ENCODE measurements around the gene GRAMD4. TPM values are rescaled to one million over a fixed set of nuclear protein-coding genes. Genes with fewer than 3 reads are reported as not detected.
"Not testable (repeated sequence)": the region's sequence is repeated elsewhere in the genome, so short reads cannot be mapped to it uniquely, and the experiment has no call there.

GRAMD4 gene
- total RNA-seq, 1 experiment from 2014 or later = 19.8 TPM

DNA sequence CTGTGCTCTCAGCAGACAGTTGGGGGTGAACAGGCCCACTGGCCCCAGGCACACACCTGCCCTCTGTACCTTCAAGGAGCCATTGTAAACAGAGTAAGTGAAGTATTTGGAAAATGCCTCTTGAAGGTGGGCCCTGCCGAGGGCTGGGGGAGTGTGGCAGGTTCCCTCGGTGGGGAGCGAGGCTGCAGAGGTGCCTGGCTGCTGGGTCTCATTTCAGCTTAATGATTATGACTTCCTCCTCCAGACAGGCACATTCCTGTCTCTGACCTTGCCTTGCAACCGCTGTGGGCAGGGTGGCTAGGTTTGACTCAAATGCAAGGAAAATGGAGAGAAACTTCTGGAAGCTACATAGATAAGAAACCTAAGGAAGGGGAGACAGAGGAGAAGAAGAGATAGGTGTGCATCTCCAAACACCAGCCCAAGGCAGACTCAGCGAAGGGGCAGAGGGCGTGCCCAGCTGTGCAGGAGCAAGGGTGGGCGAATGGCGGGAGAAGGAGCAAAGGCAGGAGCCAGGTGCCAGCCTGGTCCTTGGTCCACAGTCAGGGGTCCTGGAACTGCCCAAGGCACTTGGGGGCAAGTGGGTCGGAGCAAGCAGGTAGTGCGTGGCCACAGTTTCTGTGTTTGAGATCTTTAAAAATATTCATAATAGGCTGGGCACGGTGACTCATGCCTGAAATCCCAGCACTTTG, 14.0 kb downstream of the GRAMD4 start:
- no peak overlapping the region for H4K5ac ChIP-seq (ENCODE audit: insufficient read length, low read depth, low read length)
- Mint-ChIP-seq H3K4me1 (peaks cover 4 to 16% of the 10 kb centered on the region in 2 experiments), H3K4me3 (no peak overlapping the region), H3K27ac (peak overlapping the region in 2 of 3 experiments; percentile 77 to 89; a peak in 4 of 7 replicates), H3K36me3 (ENCODE audit: insufficient read depth in 1 of 3, low read depth in 3 of 3) (no peaks in the 10 kb centered on the region; a peak in 1 of 7 replicates), H3K9me3 (no peaks in the 10 kb centered on the region), H3K27me3 (ENCODE audit: low read depth) (no peaks in the 10 kb centered on the region)
- H3K14ac ChIP-seq (ENCODE audit: insufficient read depth, low read length) = no peak overlapping the region
- no peak overlapping the region for H2BK120ac ChIP-seq (ENCODE audit: low read depth, low read length, poor library complexity, severe bottlenecking)
- no peak overlapping the region for H2AFZ ChIP-seq (ENCODE audit: low read length)
- no peak overlapping the region for H3K18ac ChIP-seq (ENCODE audit: insufficient read length, low read depth, low read length)
- no peak overlapping the region for H3K4me2 ChIP-seq (ENCODE audit: insufficient read depth, insufficient read length, low read length)
- no peak overlapping the region for H2AK5ac ChIP-seq (ENCODE audit: insufficient read length, low read length)
- no peak overlapping the region for H3T11ph ChIP-seq (ENCODE audit: low read length)
- H3K4me1 ChIP-seq (ENCODE audit: insufficient read depth, low read length) = no peaks in the 10 kb centered on the region
- no peak overlapping the region for H3K4ac ChIP-seq (ENCODE audit: low read depth, low read length)
- no peak overlapping the region for H3K23ac ChIP-seq (ENCODE audit: insufficient read length, low read depth, low read length)
- no CpG with 5 or more reads among the region's 11 CpGs for WGBS (ENCODE audit: extremely low coverage, insufficient read length, low lambda C conversion rate)
- H3K79me2 ChIP-seq (ENCODE audit: insufficient read depth, low read length) = no peaks in the 10 kb centered on the region
- H3K79me1 ChIP-seq (ENCODE audit: insufficient read depth, low read depth, low read length, poor library complexity, severe bottlenecking) = no peaks in the 10 kb centered on the region
- no peaks in the 10 kb centered on the region for H3K23me2 ChIP-seq (ENCODE audit: insufficient read length, low read depth, low read length, poor library complexity, severe bottlenecking)
- H2BK12ac ChIP-seq (ENCODE audit: insufficient read length, low read depth, low read length) = no peak overlapping the region
- no peak overlapping the region for H4K8ac ChIP-seq (replicated peaks; ENCODE audit: insufficient read length, low read depth, low read length)
- H2BK15ac ChIP-seq (ENCODE audit: low read depth, low read length) = no peak overlapping the region
- TF ChIP-seq, protein P1, sequence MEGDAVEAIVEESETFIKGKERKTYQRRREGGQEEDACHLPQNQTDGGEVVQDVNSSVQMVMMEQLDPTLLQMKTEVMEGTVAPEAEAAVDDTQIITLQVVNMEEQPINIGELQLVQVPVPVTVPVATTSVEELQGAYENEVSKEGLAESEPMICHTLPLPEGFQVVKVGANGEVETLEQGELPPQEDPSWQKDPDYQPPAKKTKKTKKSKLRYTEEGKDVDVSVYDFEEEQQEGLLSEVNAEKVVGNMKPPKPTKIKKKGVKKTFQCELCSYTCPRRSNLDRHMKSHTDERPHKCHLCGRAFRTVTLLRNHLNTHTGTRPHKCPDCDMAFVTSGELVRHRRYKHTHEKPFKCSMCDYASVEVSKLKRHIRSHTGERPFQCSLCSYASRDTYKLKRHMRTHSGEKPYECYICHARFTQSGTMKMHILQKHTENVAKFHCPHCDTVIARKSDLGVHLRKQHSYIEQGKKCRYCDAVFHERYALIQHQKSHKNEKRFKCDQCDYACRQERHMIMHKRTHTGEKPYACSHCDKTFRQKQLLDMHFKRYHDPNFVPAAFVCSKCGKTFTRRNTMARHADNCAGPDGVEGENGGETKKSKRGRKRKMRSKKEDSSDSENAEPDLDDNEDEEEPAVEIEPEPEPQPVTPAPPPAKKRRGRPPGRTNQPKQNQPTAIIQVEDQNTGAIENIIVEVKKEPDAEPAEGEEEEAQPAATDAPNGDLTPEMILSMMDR (conservative IDR thresholded peaks at IDR 0.05) = no peak
- H3K9me3 ChIP-seq (ENCODE audit: control insufficient read depth, low read depth, low read length) = no peaks in the 10 kb centered on the region
- H4K91ac ChIP-seq (ENCODE audit: insufficient read length, low read depth, low read length) = no peak overlapping the region
- no peaks in the 10 kb centered on the region for H3K27me3 ChIP-seq (ENCODE audit: insufficient read depth, low read length)
- no peak for DNase-seq
- H2BK20ac ChIP-seq (ENCODE audit: low read depth, low read length, poor library complexity, severe bottlenecking) = no peak overlapping the region
- no peak overlapping the region for H3K27ac ChIP-seq (ENCODE audit: insufficient read length, low read depth, low read length)
- no peak overlapping the region for H3K56ac ChIP-seq (ENCODE audit: insufficient read length, low read depth, low read length)
- H4K20me1 ChIP-seq (ENCODE audit: control insufficient read depth, insufficient read depth, insufficient read length) = no peaks in the 10 kb centered on the region
- no peak overlapping the region for H3K9ac ChIP-seq (ENCODE audit: extremely low read depth, insufficient read length, low read length)
- H2BK5ac ChIP-seq (ENCODE audit: insufficient read length, low read length) = no peak overlapping the region

DNA sequence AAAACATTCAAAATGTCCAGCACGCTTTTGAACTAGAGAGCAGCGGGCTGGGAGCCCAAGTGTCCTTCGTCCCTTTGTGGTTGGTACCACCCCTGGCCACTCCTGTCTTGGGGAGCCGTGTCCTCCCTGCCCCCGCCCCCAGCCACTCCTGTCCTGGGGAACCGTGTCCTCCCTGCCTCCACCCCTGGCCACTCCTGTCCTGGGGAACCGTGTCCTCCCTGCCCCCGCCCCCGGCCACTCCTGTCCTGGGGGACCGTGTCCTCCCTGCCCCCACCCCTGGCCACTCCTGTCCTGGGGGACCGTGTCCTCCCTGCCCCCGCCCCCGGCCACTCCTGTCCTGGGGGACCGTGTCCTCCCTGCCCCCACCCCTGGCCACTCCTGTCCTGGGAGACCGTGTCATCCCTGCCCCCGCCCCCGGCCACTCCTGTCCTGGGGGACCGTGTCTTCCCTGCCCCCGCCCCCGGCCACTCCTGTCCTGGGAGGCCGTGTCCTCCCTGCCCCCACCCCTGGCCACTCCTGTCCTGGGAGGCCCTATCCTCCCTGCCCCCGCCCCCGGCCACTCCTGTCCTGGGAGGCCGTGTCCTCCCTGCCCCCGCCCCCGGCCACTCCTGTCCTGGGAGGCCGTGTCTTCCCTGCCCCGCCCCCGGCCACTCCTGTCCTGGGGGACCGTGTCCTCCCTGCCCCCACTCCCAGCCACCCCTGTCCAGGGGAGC, 14.9 kb downstream of the GRAMD4 start:
- peak; percentile 62 for DNase-seq
- not testable (repeated sequence) for H3K4ac ChIP-seq (ENCODE audit: low read depth, low read length); H2BK5ac ChIP-seq (ENCODE audit: insufficient read length, low read length); H4K91ac ChIP-seq (ENCODE audit: insufficient read length, low read depth, low read length); H3K79me2 ChIP-seq (ENCODE audit: insufficient read depth, low read length); H3K9me3 ChIP-seq (ENCODE audit: control insufficient read depth, low read depth, low read length); H3K4me3 Mint-ChIP-seq; H3K4me2 ChIP-seq (ENCODE audit: insufficient read depth, insufficient read length, low read length); H3K27ac ChIP-seq (ENCODE audit: insufficient read length, low read depth, low read length); H3K9me3 Mint-ChIP-seq; H3K14ac ChIP-seq (ENCODE audit: insufficient read depth, low read length); H3K79me1 ChIP-seq (ENCODE audit: insufficient read depth, low read depth, low read length, poor library complexity, severe bottlenecking); H2BK20ac ChIP-seq (ENCODE audit: low read depth, low read length, poor library complexity, severe bottlenecking); H4K5ac ChIP-seq (ENCODE audit: insufficient read length, low read depth, low read length); H3K36me3 Mint-ChIP-seq (ENCODE audit: insufficient read depth in 1 of 3, low read depth in 3 of 3); H3K18ac ChIP-seq (ENCODE audit: insufficient read length, low read depth, low read length); H3K27me3 ChIP-seq (ENCODE audit: insufficient read depth, low read length); H3K23me2 ChIP-seq (ENCODE audit: insufficient read length, low read depth, low read length, poor library complexity, severe bottlenecking); H3K9ac ChIP-seq (ENCODE audit: extremely low read depth, insufficient read length, low read length); H3T11ph ChIP-seq (ENCODE audit: low read length); H2BK120ac ChIP-seq (ENCODE audit: low read depth, low read length, poor library complexity, severe bottlenecking); H3K27me3 Mint-ChIP-seq (ENCODE audit: low read depth); H3K27ac Mint-ChIP-seq; H2BK12ac ChIP-seq (ENCODE audit: insufficient read length, low read depth, low read length); H2BK15ac ChIP-seq (ENCODE audit: low read depth, low read length); H2AFZ ChIP-seq (ENCODE audit: low read length); H4K8ac ChIP-seq (replicated peaks; ENCODE audit: insufficient read length, low read depth, low read length); H2AK5ac ChIP-seq (ENCODE audit: insufficient read length, low read length); H3K4me1 ChIP-seq (ENCODE audit: insufficient read depth, low read length); H4K20me1 ChIP-seq (ENCODE audit: control insufficient read depth, insufficient read depth, insufficient read length); H3K23ac ChIP-seq (ENCODE audit: insufficient read length, low read depth, low read length); H3K56ac ChIP-seq (ENCODE audit: insufficient read length, low read depth, low read length)
- no CpG with 5 or more reads among the region's 30 CpGs for WGBS (ENCODE audit: extremely low coverage, insufficient read length, low lambda C conversion rate)
- H3K4me1 Mint-ChIP-seq = peaks cover 6 to 21% of the 10 kb centered on the region in 2 experiments

Measured in H9 (cell line).